SW480 (cell line): ENCODE measurements around the gene RPS15.

Experiments used
- DNase-seq: peaks from one replicate; pipeline ENCODE4 v3.0.0-alpha.2; 2016; ENCODE audit warnings: low spot score

The RPS15 gene

GRCh38 chr19:1420590-1420989, 17.6 kb upstream of the RPS15 start:
- no peak for DNase-seq

GRCh38 chr19:1421218-1421957, 16.8 kb upstream of the RPS15 start:
- no peak for DNase-seq

GRCh38 chr19:1421958-1422305, 16.3 kb upstream of the RPS15 start:
- no peak for DNase-seq

- DNase-seq = no peak
Observed at GRCh38 chr19:1422360-1422759, 15.8 kb upstream of the RPS15 start.

- no peak for DNase-seq
Observed at GRCh38 chr19:1422943-1423342, 15.3 kb upstream of the RPS15 start.

GRCh38 chr19:1423436-1424191, 14.6 kb upstream of the RPS15 start:
- no peak for DNase-seq

GRCh38 chr19:1424192-1424955, 13.8 kb upstream of the RPS15 start:
- no peak for DNase-seq

- no peak for DNase-seq
Observed at GRCh38 chr19:1425102-1425837, 12.9 kb upstream of the RPS15 start.

- DNase-seq = no peak
Observed at GRCh38 chr19:1425902-1426301, 12.3 kb upstream of the RPS15 start.

GRCh38 chr19:1426736-1427135, 11.5 kb upstream of the RPS15 start:
- no peak for DNase-seq

- no peak for DNase-seq
Observed at GRCh38 chr19:1427221-1427920, 10.8 kb upstream of the RPS15 start.

- no peak for DNase-seq
Observed at GRCh38 chr19:1428738-1429391, 9.3 kb upstream of the RPS15 start.

GRCh38 chr19:1429750-1430149, 8.4 kb upstream of the RPS15 start:
- DNase-seq = no peak

GRCh38 chr19:1430246-1430645, 8.0 kb upstream of the RPS15 start:
- no peak for DNase-seq

- DNase-seq = no peak
Observed at GRCh38 chr19:1431759-1432506, 6.3 kb upstream of the RPS15 start.

- no peak for DNase-seq
Observed at GRCh38 chr19:1432507-1432887, 5.7 kb upstream of the RPS15 start.

GRCh38 chr19:1433119-1434039, 4.8 kb upstream of the RPS15 start:
- no peak for DNase-seq

- DNase-seq = no peak
Observed at GRCh38 chr19:1434040-1434366, 4.2 kb upstream of the RPS15 start.

- no peak for DNase-seq
Observed at GRCh38 chr19:1434577-1435060, 3.6 kb upstream of the RPS15 start.
